NCI-H748 treated with DMSO at 0.1 percent for 48 hours (cell line): ENCODE data around the gene RCC2.

Experiments
- DNase-seq: peaks from one replicate; lab custom pipeline; 2025; lab: John Stamatoyannopoulos, UW

RCC2 gene

GRCh38 chr1:17372955-17373354, 66.5 kb downstream of the RCC2 start:
- no peak for DNase-seq

- no peak for DNase-seq
Observed at GRCh38 chr1:17371896-17372295, 67.6 kb downstream of the RCC2 start, which contains the start of gene PADI6. Gene PADI6, plus strand, starts transcription at chr1:17372196. Its CDS starts 50 bp downstream, at chr1:17372246.

DNA sequence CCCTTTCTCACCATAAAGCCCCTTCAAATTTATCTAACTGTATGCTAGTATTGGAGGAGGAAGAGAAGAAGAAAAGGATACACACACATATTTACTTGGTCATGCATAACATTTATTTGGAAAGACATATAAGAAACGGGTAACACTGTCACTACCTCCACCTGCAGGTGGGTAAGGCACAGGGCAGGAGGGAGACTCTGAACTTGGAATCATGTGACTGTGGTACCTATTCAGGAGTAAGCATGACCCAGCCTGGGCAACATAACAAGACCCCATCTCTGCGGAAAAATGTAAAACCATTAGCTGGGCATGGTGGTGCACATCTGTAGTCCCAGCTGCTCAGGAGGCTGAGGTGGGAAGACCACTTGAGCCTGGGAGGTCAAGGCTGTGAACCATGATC, 68.9 kb downstream of the RCC2 start:
- no peak for DNase-seq

GRCh38 chr1:17369466-17369865, 70.0 kb downstream of the RCC2 start:
- no peak for DNase-seq

DNA sequence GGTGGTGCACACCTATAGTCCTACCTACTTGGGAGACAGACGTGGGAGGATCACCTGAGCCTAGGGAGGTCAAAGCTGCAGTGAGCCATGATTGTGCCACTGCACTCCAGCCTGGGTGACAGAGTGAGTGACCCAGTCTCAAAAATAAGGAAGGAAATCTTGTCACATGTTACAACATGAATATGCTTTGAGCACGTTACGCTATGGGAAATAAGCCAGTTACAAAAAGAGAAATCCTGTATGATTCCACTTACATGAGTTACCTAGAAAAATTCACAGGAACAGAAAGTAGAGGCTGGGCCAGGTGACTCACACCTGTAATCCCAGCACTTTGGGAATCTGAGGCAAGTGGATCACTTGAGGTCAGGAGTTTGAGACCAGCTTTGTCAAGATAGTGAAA, 74.2 kb downstream of the RCC2 start:
- DNase-seq, result no peak

DNA sequence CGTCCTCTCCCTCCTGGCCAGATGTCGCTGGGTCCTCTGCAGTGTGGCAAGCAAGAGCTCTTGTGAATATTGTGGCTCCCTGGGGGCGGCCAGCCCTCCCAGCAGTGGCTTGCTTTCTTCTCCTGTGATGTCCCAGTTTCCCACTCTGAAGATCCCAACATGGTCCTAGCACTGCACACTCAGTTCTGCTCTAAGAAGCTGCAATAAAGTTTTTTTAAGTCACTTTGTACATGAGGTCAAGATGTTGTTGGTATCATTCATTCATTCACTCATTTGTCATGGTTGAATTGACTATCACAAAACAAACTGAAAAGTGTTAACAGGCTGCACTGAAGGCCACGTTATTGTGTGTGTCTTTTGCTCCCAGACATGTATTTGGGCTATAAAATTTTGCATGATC, 75.7 kb downstream of the RCC2 start:
- DNase-seq, result no peak

- DNase-seq, result no peak
Observed at GRCh38 chr1:17363351-17363750, 76.1 kb downstream of the RCC2 start.

DNA sequence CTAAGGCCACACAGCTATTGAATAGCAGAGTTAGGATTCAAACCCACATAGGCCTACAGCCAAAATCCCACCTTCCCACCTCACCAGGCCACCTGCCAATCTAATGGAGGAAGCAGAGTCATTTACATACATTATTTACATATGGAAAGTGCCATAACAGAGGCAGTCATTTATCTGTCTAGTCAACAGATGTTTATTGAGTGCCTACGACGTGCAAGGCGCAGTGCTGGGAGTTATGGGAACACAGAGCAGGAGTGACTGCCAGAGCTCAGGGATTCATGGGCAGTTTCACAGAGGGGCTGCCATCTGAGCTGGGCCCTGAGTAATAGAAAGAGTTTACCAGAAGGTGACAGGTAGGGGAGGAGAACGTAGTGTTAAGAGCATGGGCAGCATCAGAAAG, 77.8 kb downstream of the RCC2 start:
- no peak for DNase-seq

GRCh38 chr1:17360272-17360956, 79.1 kb downstream of the RCC2 start:
- no peak for DNase-seq

GRCh38 chr1:17359808-17360207, 79.7 kb downstream of the RCC2 start:
- DNase-seq, result no peak

DNA sequence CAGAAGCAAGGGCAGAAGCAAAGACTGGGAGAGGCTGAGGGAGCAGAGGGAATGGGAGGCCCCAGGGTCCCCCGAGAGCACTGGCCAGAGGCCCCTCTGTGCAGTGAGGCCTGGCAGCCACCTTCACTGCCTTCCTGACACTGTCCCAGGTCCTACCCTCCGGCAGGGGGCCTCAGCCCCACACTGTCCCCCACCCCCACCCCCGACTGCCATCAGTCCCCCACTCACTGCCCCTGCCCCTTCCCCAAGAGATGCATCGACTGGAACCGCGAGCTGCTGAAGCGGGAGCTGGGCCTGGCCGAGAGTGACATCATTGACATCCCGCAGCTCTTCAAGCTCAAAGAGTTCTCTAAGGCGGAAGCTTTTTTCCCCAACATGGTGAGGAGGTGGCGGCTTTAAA, 80.4 kb downstream of the RCC2 start:
- DNase-seq, result no peak

DNA sequence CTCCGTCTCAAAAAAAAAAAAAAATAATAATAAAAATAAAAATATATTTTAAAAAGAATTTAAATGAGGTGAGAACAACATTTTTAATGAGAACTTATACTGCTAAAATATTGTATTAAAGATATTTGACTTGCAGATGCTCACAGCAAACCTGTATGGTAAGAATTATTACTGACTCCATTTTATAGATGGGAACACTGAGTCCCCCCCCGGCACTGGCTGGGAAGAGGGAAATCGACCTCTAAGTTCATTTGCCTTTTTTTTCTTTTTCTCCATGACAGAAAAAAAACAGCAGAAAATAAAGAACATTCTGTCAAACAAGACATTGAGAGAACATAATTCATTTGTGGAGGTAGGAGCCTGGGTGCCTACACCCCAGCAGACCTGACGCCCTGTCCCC, 80.9 kb downstream of the RCC2 start:
- no peak for DNase-seq
